ENCODE data around the gene SIX5. TPM values are rescaled to one million over a fixed set of nuclear protein-coding genes. Genes with fewer than 3 reads are reported as not detected.

SIX5 gene
- total and polyA plus RNA-seq, 9 of the 15 experiments (the other 6 are each of a cell fraction or from before 2014, with no cell fraction given): 1.4 to 17.2 (median 7.4) TPM; not detected in 2

DNA sequence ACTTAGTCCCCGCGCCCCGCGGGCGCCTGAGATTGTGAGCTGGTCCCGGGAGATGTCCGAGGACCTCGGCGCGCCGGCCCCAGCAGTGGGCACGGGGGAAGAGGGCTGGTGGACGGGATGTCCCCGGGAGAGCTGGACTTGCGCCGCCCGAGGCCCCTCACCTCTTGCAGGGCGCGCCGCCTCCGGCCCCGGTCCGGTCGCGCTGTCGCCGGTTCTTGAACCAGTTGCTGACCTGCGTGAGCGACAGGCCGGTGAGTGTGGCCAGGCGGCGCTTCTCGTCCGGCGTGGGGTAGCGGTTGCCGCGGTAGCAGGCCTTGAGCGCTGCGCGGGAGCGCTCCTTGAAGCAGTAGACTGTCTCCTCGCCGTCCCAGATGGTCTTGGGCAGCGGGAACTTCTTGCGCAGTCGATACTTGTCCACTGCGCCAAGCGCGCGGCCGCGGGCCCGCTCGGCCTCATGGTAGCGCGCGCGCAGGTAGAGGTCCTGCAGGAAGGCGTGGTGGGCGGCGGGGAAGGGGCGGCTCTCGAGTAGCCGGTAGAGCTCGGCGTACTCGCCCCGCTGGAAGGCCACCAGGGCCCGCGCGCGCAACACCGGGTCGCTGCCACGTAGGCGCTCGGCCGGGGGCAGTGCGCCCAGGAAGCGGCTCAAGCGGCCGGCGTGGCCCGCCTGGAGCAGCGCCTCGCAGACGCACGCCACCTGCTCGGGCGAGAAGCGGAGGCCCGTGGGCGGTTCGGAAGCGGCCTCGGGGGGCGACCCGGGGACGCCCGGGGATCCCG, 984 bp downstream of the SIX5 start (continued):
- TF ChIP-seq, protein P1, sequence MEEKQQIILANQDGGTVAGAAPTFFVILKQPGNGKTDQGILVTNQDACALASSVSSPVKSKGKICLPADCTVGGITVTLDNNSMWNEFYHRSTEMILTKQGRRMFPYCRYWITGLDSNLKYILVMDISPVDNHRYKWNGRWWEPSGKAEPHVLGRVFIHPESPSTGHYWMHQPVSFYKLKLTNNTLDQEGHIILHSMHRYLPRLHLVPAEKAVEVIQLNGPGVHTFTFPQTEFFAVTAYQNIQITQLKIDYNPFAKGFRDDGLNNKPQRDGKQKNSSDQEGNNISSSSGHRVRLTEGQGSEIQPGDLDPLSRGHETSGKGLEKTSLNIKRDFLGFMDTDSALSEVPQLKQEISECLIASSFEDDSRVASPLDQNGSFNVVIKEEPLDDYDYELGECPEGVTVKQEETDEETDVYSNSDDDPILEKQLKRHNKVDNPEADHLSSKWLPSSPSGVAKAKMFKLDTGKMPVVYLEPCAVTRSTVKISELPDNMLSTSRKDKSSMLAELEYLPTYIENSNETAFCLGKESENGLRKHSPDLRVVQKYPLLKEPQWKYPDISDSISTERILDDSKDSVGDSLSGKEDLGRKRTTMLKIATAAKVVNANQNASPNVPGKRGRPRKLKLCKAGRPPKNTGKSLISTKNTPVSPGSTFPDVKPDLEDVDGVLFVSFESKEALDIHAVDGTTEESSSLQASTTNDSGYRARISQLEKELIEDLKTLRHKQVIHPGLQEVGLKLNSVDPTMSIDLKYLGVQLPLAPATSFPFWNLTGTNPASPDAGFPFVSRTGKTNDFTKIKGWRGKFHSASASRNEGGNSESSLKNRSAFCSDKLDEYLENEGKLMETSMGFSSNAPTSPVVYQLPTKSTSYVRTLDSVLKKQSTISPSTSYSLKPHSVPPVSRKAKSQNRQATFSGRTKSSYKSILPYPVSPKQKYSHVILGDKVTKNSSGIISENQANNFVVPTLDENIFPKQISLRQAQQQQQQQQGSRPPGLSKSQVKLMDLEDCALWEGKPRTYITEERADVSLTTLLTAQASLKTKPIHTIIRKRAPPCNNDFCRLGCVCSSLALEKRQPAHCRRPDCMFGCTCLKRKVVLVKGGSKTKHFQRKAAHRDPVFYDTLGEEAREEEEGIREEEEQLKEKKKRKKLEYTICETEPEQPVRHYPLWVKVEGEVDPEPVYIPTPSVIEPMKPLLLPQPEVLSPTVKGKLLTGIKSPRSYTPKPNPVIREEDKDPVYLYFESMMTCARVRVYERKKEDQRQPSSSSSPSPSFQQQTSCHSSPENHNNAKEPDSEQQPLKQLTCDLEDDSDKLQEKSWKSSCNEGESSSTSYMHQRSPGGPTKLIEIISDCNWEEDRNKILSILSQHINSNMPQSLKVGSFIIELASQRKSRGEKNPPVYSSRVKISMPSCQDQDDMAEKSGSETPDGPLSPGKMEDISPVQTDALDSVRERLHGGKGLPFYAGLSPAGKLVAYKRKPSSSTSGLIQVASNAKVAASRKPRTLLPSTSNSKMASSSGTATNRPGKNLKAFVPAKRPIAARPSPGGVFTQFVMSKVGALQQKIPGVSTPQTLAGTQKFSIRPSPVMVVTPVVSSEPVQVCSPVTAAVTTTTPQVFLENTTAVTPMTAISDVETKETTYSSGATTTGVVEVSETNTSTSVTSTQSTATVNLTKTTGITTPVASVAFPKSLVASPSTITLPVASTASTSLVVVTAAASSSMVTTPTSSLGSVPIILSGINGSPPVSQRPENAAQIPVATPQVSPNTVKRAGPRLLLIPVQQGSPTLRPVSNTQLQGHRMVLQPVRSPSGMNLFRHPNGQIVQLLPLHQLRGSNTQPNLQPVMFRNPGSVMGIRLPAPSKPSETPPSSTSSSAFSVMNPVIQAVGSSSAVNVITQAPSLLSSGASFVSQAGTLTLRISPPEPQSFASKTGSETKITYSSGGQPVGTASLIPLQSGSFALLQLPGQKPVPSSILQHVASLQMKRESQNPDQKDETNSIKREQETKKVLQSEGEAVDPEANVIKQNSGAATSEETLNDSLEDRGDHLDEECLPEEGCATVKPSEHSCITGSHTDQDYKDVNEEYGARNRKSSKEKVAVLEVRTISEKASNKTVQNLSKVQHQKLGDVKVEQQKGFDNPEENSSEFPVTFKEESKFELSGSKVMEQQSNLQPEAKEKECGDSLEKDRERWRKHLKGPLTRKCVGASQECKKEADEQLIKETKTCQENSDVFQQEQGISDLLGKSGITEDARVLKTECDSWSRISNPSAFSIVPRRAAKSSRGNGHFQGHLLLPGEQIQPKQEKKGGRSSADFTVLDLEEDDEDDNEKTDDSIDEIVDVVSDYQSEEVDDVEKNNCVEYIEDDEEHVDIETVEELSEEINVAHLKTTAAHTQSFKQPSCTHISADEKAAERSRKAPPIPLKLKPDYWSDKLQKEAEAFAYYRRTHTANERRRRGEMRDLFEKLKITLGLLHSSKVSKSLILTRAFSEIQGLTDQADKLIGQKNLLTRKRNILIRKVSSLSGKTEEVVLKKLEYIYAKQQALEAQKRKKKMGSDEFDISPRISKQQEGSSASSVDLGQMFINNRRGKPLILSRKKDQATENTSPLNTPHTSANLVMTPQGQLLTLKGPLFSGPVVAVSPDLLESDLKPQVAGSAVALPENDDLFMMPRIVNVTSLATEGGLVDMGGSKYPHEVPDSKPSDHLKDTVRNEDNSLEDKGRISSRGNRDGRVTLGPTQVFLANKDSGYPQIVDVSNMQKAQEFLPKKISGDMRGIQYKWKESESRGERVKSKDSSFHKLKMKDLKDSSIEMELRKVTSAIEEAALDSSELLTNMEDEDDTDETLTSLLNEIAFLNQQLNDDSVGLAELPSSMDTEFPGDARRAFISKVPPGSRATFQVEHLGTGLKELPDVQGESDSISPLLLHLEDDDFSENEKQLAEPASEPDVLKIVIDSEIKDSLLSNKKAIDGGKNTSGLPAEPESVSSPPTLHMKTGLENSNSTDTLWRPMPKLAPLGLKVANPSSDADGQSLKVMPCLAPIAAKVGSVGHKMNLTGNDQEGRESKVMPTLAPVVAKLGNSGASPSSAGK (IDR thresholded peaks at IDR 0.05): peak; percentile 14; the same call in 1 of the 2 replicates
- no peak for TF ChIP-seq SMAD2 (IDR thresholded peaks at IDR 0.05; ENCODE audit: low read depth, low read length)
- no peak for TF ChIP-seq SMARCC2 (IDR thresholded peaks at IDR 0.05; ENCODE audit: low read depth)
- no peak for TF ChIP-seq ZBED1 (IDR thresholded peaks at IDR 0.05)
- TF ChIP-seq, protein P2, sequence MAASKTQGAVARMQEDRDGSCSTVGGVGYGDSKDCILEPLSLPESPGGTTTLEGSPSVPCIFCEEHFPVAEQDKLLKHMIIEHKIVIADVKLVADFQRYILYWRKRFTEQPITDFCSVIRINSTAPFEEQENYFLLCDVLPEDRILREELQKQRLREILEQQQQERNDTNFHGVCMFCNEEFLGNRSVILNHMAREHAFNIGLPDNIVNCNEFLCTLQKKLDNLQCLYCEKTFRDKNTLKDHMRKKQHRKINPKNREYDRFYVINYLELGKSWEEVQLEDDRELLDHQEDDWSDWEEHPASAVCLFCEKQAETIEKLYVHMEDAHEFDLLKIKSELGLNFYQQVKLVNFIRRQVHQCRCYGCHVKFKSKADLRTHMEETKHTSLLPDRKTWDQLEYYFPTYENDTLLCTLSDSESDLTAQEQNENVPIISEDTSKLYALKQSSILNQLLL (CRISPR knock-in tag; IDR thresholded peaks at IDR 0.05; ENCODE audit: borderline replicate concordance): no peak
- TF ChIP-seq ZNF146 (CRISPR knock-in tag; IDR thresholded peaks at IDR 0.05; ENCODE audit: unreplicated experiment): no peak
- TF ChIP-seq, protein P3, sequence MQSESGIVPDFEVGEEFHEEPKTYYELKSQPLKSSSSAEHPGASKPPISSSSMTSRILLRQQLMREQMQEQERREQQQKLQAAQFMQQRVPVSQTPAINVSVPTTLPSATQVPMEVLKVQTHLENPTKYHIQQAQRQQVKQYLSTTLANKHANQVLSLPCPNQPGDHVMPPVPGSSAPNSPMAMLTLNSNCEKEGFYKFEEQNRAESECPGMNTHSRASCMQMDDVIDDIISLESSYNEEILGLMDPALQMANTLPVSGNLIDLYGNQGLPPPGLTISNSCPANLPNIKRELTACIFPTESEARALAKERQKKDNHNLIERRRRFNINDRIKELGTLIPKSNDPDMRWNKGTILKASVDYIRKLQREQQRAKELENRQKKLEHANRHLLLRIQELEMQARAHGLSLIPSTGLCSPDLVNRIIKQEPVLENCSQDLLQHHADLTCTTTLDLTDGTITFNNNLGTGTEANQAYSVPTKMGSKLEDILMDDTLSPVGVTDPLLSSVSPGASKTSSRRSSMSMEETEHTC (IDR thresholded peaks at IDR 0.05): no peak
- TF ChIP-seq, protein P4, sequence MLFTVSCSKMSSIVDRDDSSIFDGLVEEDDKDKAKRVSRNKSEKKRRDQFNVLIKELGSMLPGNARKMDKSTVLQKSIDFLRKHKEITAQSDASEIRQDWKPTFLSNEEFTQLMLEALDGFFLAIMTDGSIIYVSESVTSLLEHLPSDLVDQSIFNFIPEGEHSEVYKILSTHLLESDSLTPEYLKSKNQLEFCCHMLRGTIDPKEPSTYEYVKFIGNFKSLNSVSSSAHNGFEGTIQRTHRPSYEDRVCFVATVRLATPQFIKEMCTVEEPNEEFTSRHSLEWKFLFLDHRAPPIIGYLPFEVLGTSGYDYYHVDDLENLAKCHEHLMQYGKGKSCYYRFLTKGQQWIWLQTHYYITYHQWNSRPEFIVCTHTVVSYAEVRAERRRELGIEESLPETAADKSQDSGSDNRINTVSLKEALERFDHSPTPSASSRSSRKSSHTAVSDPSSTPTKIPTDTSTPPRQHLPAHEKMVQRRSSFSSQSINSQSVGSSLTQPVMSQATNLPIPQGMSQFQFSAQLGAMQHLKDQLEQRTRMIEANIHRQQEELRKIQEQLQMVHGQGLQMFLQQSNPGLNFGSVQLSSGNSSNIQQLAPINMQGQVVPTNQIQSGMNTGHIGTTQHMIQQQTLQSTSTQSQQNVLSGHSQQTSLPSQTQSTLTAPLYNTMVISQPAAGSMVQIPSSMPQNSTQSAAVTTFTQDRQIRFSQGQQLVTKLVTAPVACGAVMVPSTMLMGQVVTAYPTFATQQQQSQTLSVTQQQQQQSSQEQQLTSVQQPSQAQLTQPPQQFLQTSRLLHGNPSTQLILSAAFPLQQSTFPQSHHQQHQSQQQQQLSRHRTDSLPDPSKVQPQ (CRISPR knock-in tag; IDR thresholded peaks at IDR 0.05; ENCODE audit: borderline replicate concordance): no peak
